HEK293T (cell line): ENCODE data around the gene FNDC3B.

Experiments used
- BHLHE40 ChIP-seq: fragments of 450-650 bp; IDR thresholded peaks from 2 replicates; pipeline ENCODE4 v1.6.1; 2016; ENCODE audit warnings: mild to moderate bottlenecking, moderate library complexity, borderline replicate concordance
- ELF4 ChIP-seq: fragments of 450-650 bp; IDR thresholded peaks from 2 replicates; pipeline ENCODE4 v1.6.1; 2017; ENCODE audit warnings: antibody characterized with exemption
- FOXM1 ChIP-seq: fragments of 450-650 bp; IDR thresholded peaks from 2 replicates; pipeline ENCODE4 v1.6.1; 2017; ENCODE audit warnings: mild to moderate bottlenecking, borderline replicate concordance
- HDGF ChIP-seq: fragments of 450-650 bp; IDR thresholded peaks from 2 replicates; pipeline ENCODE4 v1.6.1; 2017; ENCODE audit warnings: antibody characterized with exemption, borderline replicate concordance
- NFRKB ChIP-seq: fragments of 450-650 bp; IDR thresholded peaks from 2 replicates; pipeline ENCODE4 v1.6.1; 2016; ENCODE audit warnings: mild to moderate bottlenecking, moderate library complexity
- TARDBP ChIP-seq: fragments of 450-650 bp; IDR thresholded peaks from 2 replicates; pipeline ENCODE4 v1.6.1; 2016

DNA sequence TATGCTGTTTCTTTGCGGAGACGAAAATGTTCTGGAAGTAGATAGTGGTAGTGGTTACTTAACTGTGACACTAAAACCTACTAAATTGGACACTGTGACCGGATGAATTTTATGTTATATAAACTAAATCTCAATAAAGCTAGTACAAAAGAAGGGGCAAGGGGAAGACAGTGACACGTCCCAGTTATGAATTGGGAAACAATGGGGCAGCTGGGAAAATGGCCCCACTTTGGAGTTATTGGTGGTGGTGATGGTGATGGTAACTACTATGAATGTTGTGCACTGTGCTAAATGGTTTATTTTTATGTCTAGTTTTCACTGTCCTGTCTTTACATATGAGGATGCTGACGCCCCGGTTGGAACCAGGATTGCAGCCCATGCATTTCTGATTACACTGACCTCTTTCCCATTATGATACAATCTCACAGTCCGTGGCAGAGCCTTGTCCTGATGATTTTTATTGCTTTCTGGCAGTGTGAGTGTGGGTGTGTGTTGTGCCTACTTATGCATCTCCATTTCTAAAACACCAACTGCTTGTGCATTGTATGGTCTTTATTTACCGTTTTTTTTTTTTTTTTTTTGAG is 192.0 kb downstream of the FNDC3B start:
- TF ChIP-seq NFRKB: no peak
- TF ChIP-seq ELF4: no peak
- TF ChIP-seq FOXM1: no peak
- no peak for TF ChIP-seq BHLHE40
- no peak for TF ChIP-seq HDGF
- TF ChIP-seq TARDBP: no peak
